SU-DHL-6 (cell line): ENCODE data around the gene ADRA2B.

Experiments used
- CTCF ChIP-seq: fragments of 200-600 bp; sonication (generic); IDR thresholded peaks from one replicate; pipeline ENCODE4 v1.5.1; 2017; ENCODE audit warnings: antibody characterized with exemption, mild to moderate bottlenecking, low read length, moderate library complexity; ENCODE audit not compliant: insufficient read depth, poor library complexity, severe bottlenecking
- EZH2phosphoT487 ChIP-seq: fragments of 200-600 bp; sonication (generic), shearing (Covaris generic); conservative IDR thresholded peaks from 2 replicates; pipeline ENCODE4 v1.6.1; 2018; ENCODE audit warnings: mild to moderate bottlenecking, antibody characterized with exemption, low read length, moderate library complexity, mixed read lengths

GRCh38 chr2:96114903-96115581, 1.3 kb downstream of the ADRA2B start:
- TF ChIP-seq CTCF = no peak
- no peak for TF ChIP-seq EZH2phosphoT487
